Measurements from ENCODE around the gene HOXC12.

HOXC12 gene

DNA sequence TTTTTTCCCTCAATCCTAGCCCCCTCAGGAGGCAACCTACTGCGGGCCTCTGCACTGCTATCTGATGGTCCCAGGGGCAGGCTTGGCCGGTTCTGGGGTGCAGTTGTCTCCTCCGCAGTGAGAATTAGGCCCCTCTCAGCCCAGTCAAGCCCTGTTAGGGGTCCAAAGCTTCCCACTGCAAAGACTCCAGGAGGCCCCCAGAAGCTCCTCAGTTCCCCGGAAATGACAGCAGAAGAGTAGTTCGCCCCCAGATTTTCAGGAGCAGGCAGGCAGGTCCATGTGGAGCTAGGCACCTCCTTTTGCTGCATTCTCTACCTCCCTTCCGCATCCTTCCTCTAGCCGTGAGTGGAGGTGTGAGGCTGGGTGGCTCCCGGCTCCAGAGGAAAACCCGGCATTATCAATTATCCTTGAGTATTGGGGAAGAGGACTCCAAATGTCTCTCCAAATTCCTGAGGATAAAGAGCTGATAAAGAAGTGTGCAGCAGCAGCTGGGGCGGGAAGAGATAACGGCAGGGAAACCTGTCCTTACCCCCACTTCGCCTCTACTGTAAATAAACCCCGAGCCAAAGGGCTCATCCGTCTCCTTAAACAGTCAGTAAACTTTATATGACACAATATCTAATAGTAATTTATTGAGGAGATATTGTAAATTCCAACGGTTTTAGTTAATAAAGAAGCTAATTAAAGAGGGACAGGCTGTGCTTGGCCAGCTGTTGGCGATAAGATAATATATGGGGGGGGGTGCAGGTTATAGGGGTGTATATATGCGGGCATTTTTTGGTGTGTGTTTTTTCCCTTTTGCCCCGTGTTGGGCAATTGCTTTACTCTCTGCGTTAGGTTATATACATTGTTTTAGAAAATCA lies 641 bp upstream of the HOXC12 start:
- Histone ChIP-seq H3F3A (ENCODE audit: insufficient read depth, low read length) (no peaks in the 10 kb centered on the region), H3K4me2 (ENCODE audit: low read depth, low read length) (no peak overlapping the region)
- TF ChIP-seq EZH2 (optimal IDR thresholded peaks at IDR 0.05; ENCODE audit: low read depth, low read length): no peak
- no peak for TF ChIP-seq EZH2phosphoT487 (IDR thresholded peaks at IDR 0.05; ENCODE audit: low read length)
- no peak for TF ChIP-seq CTCF (IDR thresholded peaks at IDR 0.05; ENCODE audit: low read length)

GRCh38 chr12:53955036-53955775 lies 503 bp downstream of the HOXC12 start:
- no peaks in the 10 kb centered on the region for H3K79me2 ChIP-seq (ENCODE audit: low read length)
- DNase-seq: no peak
- H2AFZ ChIP-seq (ENCODE audit: low read length): no peak overlapping the region
- H3K27me3 ChIP-seq (replicated peaks; ENCODE audit: insufficient read depth, low read length): peaks cover 99% of the 10 kb centered on the region
- H3K4me1 ChIP-seq (ENCODE audit: low read length): 0 out of 2 replicates have a peak, but pooled peaks cover 5% of the 10 kb centered on the region
- H3K9ac ChIP-seq (ENCODE audit: low read length): no peak overlapping the region
- no peak overlapping the region for H3K4me3 ChIP-seq (ENCODE audit: low read length)
- H3K36me3 ChIP-seq (replicated peaks; ENCODE audit: insufficient read depth, low read length): no peaks in the 10 kb centered on the region
- H3K9me3 ChIP-seq (replicated peaks; ENCODE audit: insufficient read depth, low read length): no peaks in the 10 kb centered on the region
- H3K4me2 ChIP-seq (ENCODE audit: low read depth, low read length): no peak overlapping the region
- H3F3A ChIP-seq (ENCODE audit: insufficient read depth, low read length): no peaks in the 10 kb centered on the region
- H3K9me2 ChIP-seq (replicated peaks; ENCODE audit: insufficient read depth, low read length): no peaks in the 10 kb centered on the region
- H3K27ac ChIP-seq (ENCODE audit: low read length): no peak overlapping the region
- TF ChIP-seq EZH2 (optimal IDR thresholded peaks at IDR 0.05; ENCODE audit: low read depth, low read length) (no peak), EZH2phosphoT487 (IDR thresholded peaks at IDR 0.05; ENCODE audit: low read length) (no peak), CTCF (IDR thresholded peaks at IDR 0.05; ENCODE audit: low read length) (no peak)
- no peaks in the 10 kb centered on the region for H4K20me1 ChIP-seq (ENCODE audit: insufficient read depth, low read length)

More for the DNA sequence above, 641 bp upstream of the HOXC12 start:
- H3K4me1 ChIP-seq (ENCODE audit: low read length): 0 out of 2 replicates have a peak, but pooled peaks cover 5% of the 10 kb centered on the region
- H3K27me3 ChIP-seq (replicated peaks; ENCODE audit: insufficient read depth, low read length): peaks cover 99% of the 10 kb centered on the region
- H3K27ac ChIP-seq (ENCODE audit: low read length): no peak overlapping the region
- no peaks in the 10 kb centered on the region for H3K79me2 ChIP-seq (ENCODE audit: low read length)
- no peaks in the 10 kb centered on the region for H3K36me3 ChIP-seq (replicated peaks; ENCODE audit: insufficient read depth, low read length)
- no peak for DNase-seq
- H3K9me2 ChIP-seq (replicated peaks; ENCODE audit: insufficient read depth, low read length): no peaks in the 10 kb centered on the region
- no peak overlapping the region for H3K9ac ChIP-seq (ENCODE audit: low read length)
- no peak overlapping the region for H2AFZ ChIP-seq (ENCODE audit: low read length)
- H4K20me1 ChIP-seq (ENCODE audit: insufficient read depth, low read length): no peaks in the 10 kb centered on the region
- no peaks in the 10 kb centered on the region for H3K9me3 ChIP-seq (replicated peaks; ENCODE audit: insufficient read depth, low read length)
- H3K4me3 ChIP-seq (ENCODE audit: low read length): no peak overlapping the region

GRCh38 chr12:53955776-53956250 lies 1.1 kb downstream of the HOXC12 start:
- TF ChIP-seq EZH2phosphoT487 (IDR thresholded peaks at IDR 0.05; ENCODE audit: low read length): no peak
- TF ChIP-seq EZH2 (optimal IDR thresholded peaks at IDR 0.05; ENCODE audit: low read depth, low read length): peak; percentile 38
- no peak for TF ChIP-seq CTCF (IDR thresholded peaks at IDR 0.05; ENCODE audit: low read length)
- H2AFZ ChIP-seq (ENCODE audit: low read length): no peak overlapping the region
- no peaks in the 10 kb centered on the region for H3F3A ChIP-seq (ENCODE audit: insufficient read depth, low read length)
- H3K27me3 ChIP-seq (replicated peaks; ENCODE audit: insufficient read depth, low read length): peaks cover 99% of the 10 kb centered on the region
- H3K27ac ChIP-seq (ENCODE audit: low read length): no peak overlapping the region
- no peak for DNase-seq
- no peaks in the 10 kb centered on the region for H3K79me2 ChIP-seq (ENCODE audit: low read length)
- no peak overlapping the region for H3K4me3 ChIP-seq (ENCODE audit: low read length)
- no peak overlapping the region for H3K9ac ChIP-seq (ENCODE audit: low read length)
- no peak overlapping the region for H3K4me2 ChIP-seq (ENCODE audit: low read depth, low read length)
- H3K9me2 ChIP-seq (replicated peaks; ENCODE audit: insufficient read depth, low read length): no peaks in the 10 kb centered on the region
- H3K9me3 ChIP-seq (replicated peaks; ENCODE audit: insufficient read depth, low read length): no peaks in the 10 kb centered on the region
- no peaks in the 10 kb centered on the region for H3K36me3 ChIP-seq (replicated peaks; ENCODE audit: insufficient read depth, low read length)
- H4K20me1 ChIP-seq (ENCODE audit: insufficient read depth, low read length): no peaks in the 10 kb centered on the region
- 0 out of 2 replicates have a peak, but pooled peaks cover 5% of the 10 kb centered on the region for H3K4me1 ChIP-seq (ENCODE audit: low read length)

Data from MM.1S (cell line).